Fibroblast of lung (primary cell): Measurements from ENCODE around the gene PER1.

Source experiments
- EZH2 ChIP-seq: IDR thresholded peaks from 2 replicates; pipeline ENCODE4 v1.5.1; 2012; ENCODE audit warnings: low read length, control low read depth, mild to moderate bottlenecking; ENCODE audit errors: missing control alignments
- TF ChIP-seq, protein P1 (sequence below), 2 donors: IDR thresholded peaks in 1 of 2; conservative IDR thresholded peaks in 1 of 2; 1 replicate in 1 of 2; 2 replicates in 1 of 2; pipeline ENCODE4 v1.5.1; 2011 to 2012; ENCODE audit warnings: low read length in 2 of 2, control low read depth in 1 of 2, inconsistent platforms in 1 of 2, low read depth in 1 of 2, mild to moderate bottlenecking in 1 of 2

DNA sequence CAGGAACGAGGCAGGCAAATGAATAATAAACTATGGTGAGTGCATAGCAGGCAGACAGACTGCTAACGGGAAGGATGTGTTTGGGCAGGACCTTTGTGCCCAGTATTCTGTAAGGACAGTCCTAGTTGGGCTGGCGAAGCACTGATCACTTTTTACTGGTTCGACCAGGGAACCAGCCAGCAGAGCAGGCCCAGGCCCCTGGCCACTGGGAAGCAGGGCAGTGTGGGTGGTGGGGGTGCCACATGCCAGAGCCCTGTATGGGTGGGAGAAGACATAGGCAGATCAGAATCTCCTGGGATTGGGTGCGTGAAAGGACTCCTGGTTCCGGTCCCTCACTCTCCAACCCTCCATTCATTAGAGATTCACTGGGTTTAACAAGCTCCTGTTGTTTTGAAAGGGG is 14.5 kb upstream of the PER1 start:
- TF ChIP-seq, protein P1, sequence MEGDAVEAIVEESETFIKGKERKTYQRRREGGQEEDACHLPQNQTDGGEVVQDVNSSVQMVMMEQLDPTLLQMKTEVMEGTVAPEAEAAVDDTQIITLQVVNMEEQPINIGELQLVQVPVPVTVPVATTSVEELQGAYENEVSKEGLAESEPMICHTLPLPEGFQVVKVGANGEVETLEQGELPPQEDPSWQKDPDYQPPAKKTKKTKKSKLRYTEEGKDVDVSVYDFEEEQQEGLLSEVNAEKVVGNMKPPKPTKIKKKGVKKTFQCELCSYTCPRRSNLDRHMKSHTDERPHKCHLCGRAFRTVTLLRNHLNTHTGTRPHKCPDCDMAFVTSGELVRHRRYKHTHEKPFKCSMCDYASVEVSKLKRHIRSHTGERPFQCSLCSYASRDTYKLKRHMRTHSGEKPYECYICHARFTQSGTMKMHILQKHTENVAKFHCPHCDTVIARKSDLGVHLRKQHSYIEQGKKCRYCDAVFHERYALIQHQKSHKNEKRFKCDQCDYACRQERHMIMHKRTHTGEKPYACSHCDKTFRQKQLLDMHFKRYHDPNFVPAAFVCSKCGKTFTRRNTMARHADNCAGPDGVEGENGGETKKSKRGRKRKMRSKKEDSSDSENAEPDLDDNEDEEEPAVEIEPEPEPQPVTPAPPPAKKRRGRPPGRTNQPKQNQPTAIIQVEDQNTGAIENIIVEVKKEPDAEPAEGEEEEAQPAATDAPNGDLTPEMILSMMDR (conservative IDR thresholded peaks at IDR 0.05 in 1 of 2, IDR thresholded peaks at IDR 0.05 in 1 of 2; ENCODE audit: low read depth in 1 of 2, low read length in 2 of 2), result no peak
- TF ChIP-seq EZH2, result no peak
